Activated T-helper 17 cell treated with anti-CD3 and anti-CD28 coated beads, Interleukin-2, amount 50 U/mL, for 72 hours (primary cell): ENCODE results near the gene MRPL27. TPM values are rescaled to one million over a fixed set of nuclear protein-coding genes. Genes with fewer than 3 reads are reported as not detected.

ENCODE experiments used
- ATAC-seq: fragments of 150-1000 bp; cut with Tn5 transposase; replicated peaks from 2 replicates; pipeline ENCODE4 v1.10.0; 2021; ENCODE audit warnings: mild to moderate bottlenecking, moderate library complexity
- H3K27ac Mint-ChIP-seq: one replicate; pipeline ENCODE4 v1.8.0; 2022; ENCODE audit warnings: mixed read lengths
- H3K27me3 Mint-ChIP-seq: one replicate; pipeline ENCODE4 v1.8.0; 2022; ENCODE audit warnings: mixed read lengths
- H3K36me3 Mint-ChIP-seq: one replicate; pipeline ENCODE4 v1.8.0; 2022; ENCODE audit warnings: low read depth, mild to moderate bottlenecking, mixed read lengths
- H3K4me1 Mint-ChIP-seq: one replicate; pipeline ENCODE4 v1.8.0; 2022; ENCODE audit warnings: mixed read lengths
- H3K4me3 Mint-ChIP-seq: one replicate; pipeline ENCODE4 v1.8.0; 2022; ENCODE audit warnings: mild to moderate bottlenecking, mixed read lengths
- H3K9me3 Mint-ChIP-seq: one replicate; pipeline ENCODE4 v1.8.0; 2022; ENCODE audit warnings: mixed read lengths
- total RNA-seq, 2 donors: library from RNA; stranded (reverse); gene quantifications; one replicate each; pipeline ENCODE4 v1.2.3, GENCODE V29; 2022

MRPL27 gene
- total RNA-seq, 2 donors from 2014 or later = 63.3 to 109 TPM

- no peaks in the 10 kb centered on the region for H3K9me3 Mint-ChIP-seq
- H3K4me1 Mint-ChIP-seq = peaks cover 21% of the 10 kb centered on the region
- H3K27me3 Mint-ChIP-seq = no peaks in the 10 kb centered on the region
- no peak for ATAC-seq
- H3K36me3 Mint-ChIP-seq = peaks cover 54% of the 10 kb centered on the region
- H3K4me3 Mint-ChIP-seq = no peak overlapping the region
- no peak overlapping the region for H3K27ac Mint-ChIP-seq
These were observed 3.0 kb upstream of the MRPL27 start for GRCh38 chr17:50375858-50376538.

- H3K4me1 Mint-ChIP-seq = peaks cover 21% of the 10 kb centered on the region
- peak overlapping the region; percentile 99 for H3K27ac Mint-ChIP-seq
- no peak for ATAC-seq
- H3K27me3 Mint-ChIP-seq = no peaks in the 10 kb centered on the region
- peak overlapping the region; percentile 99 for H3K4me3 Mint-ChIP-seq
- H3K9me3 Mint-ChIP-seq = no peaks in the 10 kb centered on the region
- peaks cover 51% of the 10 kb centered on the region for H3K36me3 Mint-ChIP-seq
These were observed 721 bp upstream of the MRPL27 start for GRCh38 chr17:50373705-50374104.

GRCh38 chr17:50372222-50372757 is 694 bp downstream of the MRPL27 start:
- Mint-ChIP-seq H3K36me3 (peaks cover 58% of the 10 kb centered on the region), H3K4me3 (peak overlapping the region; percentile 99), H3K27me3 (no peaks in the 10 kb centered on the region)

GRCh38 chr17:50371526-50371925 is 1.5 kb downstream of the MRPL27 start:
- no peaks in the 10 kb centered on the region for H3K9me3 Mint-ChIP-seq
- H3K27me3 Mint-ChIP-seq = no peaks in the 10 kb centered on the region
- H3K4me3 Mint-ChIP-seq = peak overlapping the region; percentile 99
- peaks cover 65% of the 10 kb centered on the region for H3K36me3 Mint-ChIP-seq
- peaks cover 21% of the 10 kb centered on the region for H3K4me1 Mint-ChIP-seq
- no peak for ATAC-seq
- H3K27ac Mint-ChIP-seq = peak overlapping the region; percentile 99

More at GRCh38 chr17:50372222-50372757, 694 bp downstream of the MRPL27 start:
- peaks cover 21% of the 10 kb centered on the region for H3K4me1 Mint-ChIP-seq
- no peak for ATAC-seq
- H3K9me3 Mint-ChIP-seq = no peaks in the 10 kb centered on the region
- H3K27ac Mint-ChIP-seq = peak overlapping the region; percentile 99

GRCh38 chr17:50370052-50370451 is 2.9 kb downstream of the MRPL27 start:
- Mint-ChIP-seq H3K4me3 (peak overlapping the region; percentile 4), H3K27ac (no peak overlapping the region), H3K9me3 (no peaks in the 10 kb centered on the region), H3K4me1 (peaks cover 21% of the 10 kb centered on the region), H3K27me3 (no peaks in the 10 kb centered on the region), H3K36me3 (peaks cover 80% of the 10 kb centered on the region)
- ATAC-seq = no peak

GRCh38 chr17:50367401-50367800 is 5.6 kb downstream of the MRPL27 start:
- Mint-ChIP-seq H3K4me1 (peaks cover 14% of the 10 kb centered on the region), H3K27me3 (no peaks in the 10 kb centered on the region), H3K36me3 (peaks cover 76% of the 10 kb centered on the region), H3K27ac (no peak overlapping the region), H3K4me3 (no peak overlapping the region), H3K9me3 (no peaks in the 10 kb centered on the region)
- ATAC-seq = no peak

- H3K36me3 Mint-ChIP-seq = peaks cover 61% of the 10 kb centered on the region
- peaks cover 6% of the 10 kb centered on the region for H3K4me1 Mint-ChIP-seq
- no peaks in the 10 kb centered on the region for H3K27me3 Mint-ChIP-seq
- ATAC-seq = no peak
- H3K9me3 Mint-ChIP-seq = no peaks in the 10 kb centered on the region
- H3K27ac Mint-ChIP-seq = peak overlapping the region; percentile 33
- H3K4me3 Mint-ChIP-seq = no peak overlapping the region
These were observed 7.2 kb downstream of the MRPL27 start for GRCh38 chr17:50365649-50366393.

- peaks cover 6% of the 10 kb centered on the region for H3K4me1 Mint-ChIP-seq
These were observed 7.8 kb downstream of the MRPL27 start for GRCh38 chr17:50365165-50365564.

GRCh38 chr17:50364715-50365114 is 8.3 kb downstream of the MRPL27 start:
- H3K27ac Mint-ChIP-seq = no peak overlapping the region
- H3K4me3 Mint-ChIP-seq = no peak overlapping the region
- peaks cover 52% of the 10 kb centered on the region for H3K36me3 Mint-ChIP-seq
- H3K4me1 Mint-ChIP-seq = peaks cover 6% of the 10 kb centered on the region
- no peak for ATAC-seq
- no peaks in the 10 kb centered on the region for H3K27me3 Mint-ChIP-seq
- H3K9me3 Mint-ChIP-seq = no peaks in the 10 kb centered on the region

More at GRCh38 chr17:50365165-50365564, 7.8 kb downstream of the MRPL27 start:
- no peaks in the 10 kb centered on the region for H3K27me3 Mint-ChIP-seq
- H3K27ac Mint-ChIP-seq = peak overlapping the region; percentile 33
- peaks cover 56% of the 10 kb centered on the region for H3K36me3 Mint-ChIP-seq
- no peak overlapping the region for H3K4me3 Mint-ChIP-seq
- no peaks in the 10 kb centered on the region for H3K9me3 Mint-ChIP-seq
- no peak for ATAC-seq

- no peaks in the 10 kb centered on the region for H3K27me3 Mint-ChIP-seq
- no peak for ATAC-seq
- H3K36me3 Mint-ChIP-seq = peaks cover 50% of the 10 kb centered on the region
- H3K9me3 Mint-ChIP-seq = no peaks in the 10 kb centered on the region
- no peak overlapping the region for H3K4me3 Mint-ChIP-seq
- no peak overlapping the region for H3K27ac Mint-ChIP-seq
- H3K4me1 Mint-ChIP-seq = peaks cover 6% of the 10 kb centered on the region
These were observed 8.9 kb downstream of the MRPL27 start for GRCh38 chr17:50364061-50364458.

- H3K4me3 Mint-ChIP-seq = no peak overlapping the region
- H3K36me3 Mint-ChIP-seq = peaks cover 50% of the 10 kb centered on the region
- no peak for ATAC-seq
- no peaks in the 10 kb centered on the region for H3K9me3 Mint-ChIP-seq
- H3K4me1 Mint-ChIP-seq = peaks cover 6% of the 10 kb centered on the region
- no peak overlapping the region for H3K27ac Mint-ChIP-seq
- no peaks in the 10 kb centered on the region for H3K27me3 Mint-ChIP-seq
These were observed 9.5 kb downstream of the MRPL27 start for GRCh38 chr17:50363217-50364060.

- no peaks in the 10 kb centered on the region for H3K9me3 Mint-ChIP-seq
- no peak overlapping the region for H3K4me3 Mint-ChIP-seq
- no peaks in the 10 kb centered on the region for H3K27me3 Mint-ChIP-seq
- peaks cover 50% of the 10 kb centered on the region for H3K36me3 Mint-ChIP-seq
- ATAC-seq = no peak
- peaks cover 6% of the 10 kb centered on the region for H3K4me1 Mint-ChIP-seq
- no peak overlapping the region for H3K27ac Mint-ChIP-seq
These were observed 10.3 kb downstream of the MRPL27 start for GRCh38 chr17:50362661-50363060.

GRCh38 chr17:50361561-50362480 is 11.2 kb downstream of the MRPL27 start:
- Mint-ChIP-seq H3K27me3 (no peaks in the 10 kb centered on the region), H3K27ac (peak overlapping the region; percentile 44), H3K4me3 (peak overlapping the region; percentile 11), H3K4me1 (peaks cover 6% of the 10 kb centered on the region), H3K9me3 (no peaks in the 10 kb centered on the region), H3K36me3 (peaks cover 50% of the 10 kb centered on the region)
- peak; percentile 83 for ATAC-seq
